RPMI8226 (cell line): ENCODE results near the gene UGGT2.
"Not testable (repeated sequence)": the region's sequence is repeated elsewhere in the genome, so short reads cannot be mapped to it uniquely, and the experiment has no call there.

Experiments used
- DNase-seq: peaks from one replicate; pipeline ENCODE4 v3.0.0-alpha.2; 2015

Gene UGGT2

GRCh38 chr13:96051491-96051890, 1.7 kb downstream of the UGGT2 start:
- DNase-seq, result not testable (repeated sequence)

GRCh38 chr13:96050955-96051354, 2.2 kb downstream of the UGGT2 start:
- not testable (repeated sequence) for DNase-seq

- DNase-seq, result not testable (repeated sequence)
These were observed 6.6 kb downstream of the UGGT2 start for GRCh38 chr13:96046449-96047126.

GRCh38 chr13:96044238-96044637, 9.0 kb downstream of the UGGT2 start:
- no peak for DNase-seq

GRCh38 chr13:96041326-96042110, 11.7 kb downstream of the UGGT2 start:
- no peak for DNase-seq

GRCh38 chr13:96036515-96036914, 16.7 kb downstream of the UGGT2 start:
- no peak for DNase-seq

- no peak for DNase-seq
These were observed 18.5 kb downstream of the UGGT2 start for GRCh38 chr13:96034662-96035061.

GRCh38 chr13:96033220-96034015, 19.8 kb downstream of the UGGT2 start:
- DNase-seq, result no peak

- no peak for DNase-seq
These were observed 20.5 kb downstream of the UGGT2 start for GRCh38 chr13:96032717-96033116.

GRCh38 chr13:96029002-96029401, 24.2 kb downstream of the UGGT2 start:
- DNase-seq, result no peak

GRCh38 chr13:96027496-96027895, 25.7 kb downstream of the UGGT2 start:
- DNase-seq, result no peak

GRCh38 chr13:96025283-96025682, 27.9 kb downstream of the UGGT2 start:
- no peak for DNase-seq

GRCh38 chr13:96020931-96021330, 32.3 kb downstream of the UGGT2 start:
- no peak for DNase-seq

- DNase-seq, result peak; percentile 45
These were observed 33.0 kb downstream of the UGGT2 start for GRCh38 chr13:96020155-96020575.

GRCh38 chr13:96018135-96018534, 35.1 kb downstream of the UGGT2 start:
- no peak for DNase-seq

GRCh38 chr13:96011291-96011872, 41.8 kb downstream of the UGGT2 start:
- no peak for DNase-seq

- DNase-seq, result no peak
These were observed 49.9 kb downstream of the UGGT2 start for GRCh38 chr13:96003304-96003703.

- DNase-seq, result no peak
These were observed 50.7 kb downstream of the UGGT2 start for GRCh38 chr13:96002322-96003131.

GRCh38 chr13:96000069-96000468, 53.1 kb downstream of the UGGT2 start:
- no peak for DNase-seq

- DNase-seq, result no peak
These were observed 65.4 kb downstream of the UGGT2 start for GRCh38 chr13:95987841-95988240.

GRCh38 chr13:95982144-95982543, 71.1 kb downstream of the UGGT2 start:
- no peak for DNase-seq

- DNase-seq, result not testable (repeated sequence)
These were observed 80.5 kb downstream of the UGGT2 start for GRCh38 chr13:95972651-95973050.
